Measurements from ENCODE around the gene ARHGAP23. TPM values are rescaled to one million over a fixed set of nuclear protein-coding genes. Genes with fewer than 3 reads are reported as not detected.

ARHGAP23 gene
- total and polyA plus RNA-seq, 2 experiments from 2014 or later, result 21.4 to 150 TPM

DNA sequence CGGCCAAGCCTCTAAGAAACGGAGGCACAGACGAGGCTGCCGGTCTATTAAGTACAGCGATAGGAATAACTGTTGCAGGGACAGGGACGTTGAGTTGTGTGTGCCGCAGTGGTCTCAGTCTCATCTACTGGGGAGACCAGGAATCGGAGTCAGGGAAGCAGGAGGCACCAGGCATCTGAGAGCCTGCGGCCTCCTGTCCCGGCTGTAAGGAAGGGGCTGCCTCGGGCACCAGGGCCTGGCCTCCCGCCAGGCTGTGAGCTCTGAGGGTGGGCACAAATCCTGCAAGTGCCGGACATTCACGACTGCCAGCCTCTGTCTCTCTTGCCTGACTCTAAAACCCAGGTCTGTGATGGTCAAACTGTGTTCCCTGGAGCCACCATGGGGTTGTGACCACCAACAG lies 76.0 kb downstream of the ARHGAP23 start (continued):
- TF ChIP-seq REST (IDR thresholded peaks at IDR 0.05; ENCODE audit: unreplicated experiment) (no peak), JUNB (IDR thresholded peaks at IDR 0.05; ENCODE audit: unreplicated experiment) (no peak), NANOG (IDR thresholded peaks at IDR 0.05; ENCODE audit: borderline replicate concordance) (no peak), EZH2phosphoT487 (IDR thresholded peaks at IDR 0.05; ENCODE audit: unreplicated experiment) (no peak), CREB1 (CRISPR knock-in tag; IDR thresholded peaks at IDR 0.05; ENCODE audit: low read depth) (no peak)

DNA sequence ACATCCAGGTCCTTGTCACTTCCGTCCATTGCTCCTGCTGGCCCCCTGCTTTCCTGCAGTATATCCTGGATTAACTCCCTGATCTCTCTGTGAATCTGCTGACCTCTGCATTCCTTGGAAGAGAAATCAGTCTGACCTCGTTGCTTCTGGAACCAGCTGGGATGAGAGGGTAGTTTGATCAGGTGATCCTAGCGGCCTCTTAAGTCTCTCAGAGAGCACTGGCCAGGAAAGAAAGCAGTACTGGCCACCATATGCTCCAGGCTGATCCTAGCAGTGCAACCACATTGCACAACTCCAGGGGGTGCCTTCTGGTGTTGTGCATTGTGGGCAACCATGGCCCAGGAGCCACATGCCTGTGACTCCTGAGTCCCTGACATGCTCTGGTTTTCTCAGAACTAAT lies 79.2 kb downstream of the ARHGAP23 start:
- H3K9me2 ChIP-seq (ENCODE audit: insufficient read depth), result no peaks in the 10 kb centered on the region
- no peak for ATAC-seq
- Mint-ChIP-seq H3K9me3 (0 out of 3 replicates have a peak, but pooled peaks cover 4% of the 10 kb centered on the region), H3K27ac (peak overlapping the region; percentile 39; the same call in 1 of the 2 replicates), H3K36me3 (ENCODE audit: low read depth) (peaks cover 46% of the 10 kb centered on the region), H3K4me1 (peaks cover 38% of the 10 kb centered on the region), H3K27me3 (ENCODE audit: insufficient read depth, low read depth, poor library complexity) (peaks cover 44% of the 10 kb centered on the region), H3K4me3 (no peak overlapping the region; the same call in 2 of the 3 replicates)
- no peak overlapping the region for H2AFZ ChIP-seq
- no peaks in the 10 kb centered on the region; the same call in 1 of the 2 replicates for H4K20me1 ChIP-seq (replicated peaks; ENCODE audit: insufficient read depth)
- peaks cover 28% of the 10 kb centered on the region for H3K4me1 ChIP-seq (ENCODE audit: insufficient read depth)
- no peak overlapping the region; the same call in 1 of the 2 replicates for H3K4me2 ChIP-seq
- peak overlapping the region; percentile 89; the same call in 1 of the 2 replicates for H3K27ac ChIP-seq (ENCODE audit: low read depth)
- H3K27me3 ChIP-seq (ENCODE audit: insufficient read depth), result peaks cover 18% of the 10 kb centered on the region
- H3F3A ChIP-seq (replicated peaks; ENCODE audit: low read depth), result peaks cover 35% of the 10 kb centered on the region
- H3K4me3 ChIP-seq, result no peak overlapping the region
- DNase-seq (ENCODE audit: low spot score), result peak; percentile 20
- H3K79me2 ChIP-seq (replicated peaks; ENCODE audit: insufficient read depth), result no peaks in the 10 kb centered on the region
- no peak for TF ChIP-seq NANOG (IDR thresholded peaks at IDR 0.05; ENCODE audit: borderline replicate concordance)
- no peak for TF ChIP-seq EZH2phosphoT487 (IDR thresholded peaks at IDR 0.05; ENCODE audit: unreplicated experiment)
- TF ChIP-seq CTCF (conservative IDR thresholded peaks at IDR 0.05; ENCODE audit: low read depth in 2 of 2), result peak in 1 of 2 experiments; percentile 15; a peak in 1 of 4 replicates
- no peak; the same call in none of the 2 replicates for TF ChIP-seq POLR2AphosphoS5 (IDR thresholded peaks at IDR 0.05; ENCODE audit: low read depth)
- no peak for TF ChIP-seq JUNB (IDR thresholded peaks at IDR 0.05; ENCODE audit: unreplicated experiment)
- TF ChIP-seq, protein P1, sequence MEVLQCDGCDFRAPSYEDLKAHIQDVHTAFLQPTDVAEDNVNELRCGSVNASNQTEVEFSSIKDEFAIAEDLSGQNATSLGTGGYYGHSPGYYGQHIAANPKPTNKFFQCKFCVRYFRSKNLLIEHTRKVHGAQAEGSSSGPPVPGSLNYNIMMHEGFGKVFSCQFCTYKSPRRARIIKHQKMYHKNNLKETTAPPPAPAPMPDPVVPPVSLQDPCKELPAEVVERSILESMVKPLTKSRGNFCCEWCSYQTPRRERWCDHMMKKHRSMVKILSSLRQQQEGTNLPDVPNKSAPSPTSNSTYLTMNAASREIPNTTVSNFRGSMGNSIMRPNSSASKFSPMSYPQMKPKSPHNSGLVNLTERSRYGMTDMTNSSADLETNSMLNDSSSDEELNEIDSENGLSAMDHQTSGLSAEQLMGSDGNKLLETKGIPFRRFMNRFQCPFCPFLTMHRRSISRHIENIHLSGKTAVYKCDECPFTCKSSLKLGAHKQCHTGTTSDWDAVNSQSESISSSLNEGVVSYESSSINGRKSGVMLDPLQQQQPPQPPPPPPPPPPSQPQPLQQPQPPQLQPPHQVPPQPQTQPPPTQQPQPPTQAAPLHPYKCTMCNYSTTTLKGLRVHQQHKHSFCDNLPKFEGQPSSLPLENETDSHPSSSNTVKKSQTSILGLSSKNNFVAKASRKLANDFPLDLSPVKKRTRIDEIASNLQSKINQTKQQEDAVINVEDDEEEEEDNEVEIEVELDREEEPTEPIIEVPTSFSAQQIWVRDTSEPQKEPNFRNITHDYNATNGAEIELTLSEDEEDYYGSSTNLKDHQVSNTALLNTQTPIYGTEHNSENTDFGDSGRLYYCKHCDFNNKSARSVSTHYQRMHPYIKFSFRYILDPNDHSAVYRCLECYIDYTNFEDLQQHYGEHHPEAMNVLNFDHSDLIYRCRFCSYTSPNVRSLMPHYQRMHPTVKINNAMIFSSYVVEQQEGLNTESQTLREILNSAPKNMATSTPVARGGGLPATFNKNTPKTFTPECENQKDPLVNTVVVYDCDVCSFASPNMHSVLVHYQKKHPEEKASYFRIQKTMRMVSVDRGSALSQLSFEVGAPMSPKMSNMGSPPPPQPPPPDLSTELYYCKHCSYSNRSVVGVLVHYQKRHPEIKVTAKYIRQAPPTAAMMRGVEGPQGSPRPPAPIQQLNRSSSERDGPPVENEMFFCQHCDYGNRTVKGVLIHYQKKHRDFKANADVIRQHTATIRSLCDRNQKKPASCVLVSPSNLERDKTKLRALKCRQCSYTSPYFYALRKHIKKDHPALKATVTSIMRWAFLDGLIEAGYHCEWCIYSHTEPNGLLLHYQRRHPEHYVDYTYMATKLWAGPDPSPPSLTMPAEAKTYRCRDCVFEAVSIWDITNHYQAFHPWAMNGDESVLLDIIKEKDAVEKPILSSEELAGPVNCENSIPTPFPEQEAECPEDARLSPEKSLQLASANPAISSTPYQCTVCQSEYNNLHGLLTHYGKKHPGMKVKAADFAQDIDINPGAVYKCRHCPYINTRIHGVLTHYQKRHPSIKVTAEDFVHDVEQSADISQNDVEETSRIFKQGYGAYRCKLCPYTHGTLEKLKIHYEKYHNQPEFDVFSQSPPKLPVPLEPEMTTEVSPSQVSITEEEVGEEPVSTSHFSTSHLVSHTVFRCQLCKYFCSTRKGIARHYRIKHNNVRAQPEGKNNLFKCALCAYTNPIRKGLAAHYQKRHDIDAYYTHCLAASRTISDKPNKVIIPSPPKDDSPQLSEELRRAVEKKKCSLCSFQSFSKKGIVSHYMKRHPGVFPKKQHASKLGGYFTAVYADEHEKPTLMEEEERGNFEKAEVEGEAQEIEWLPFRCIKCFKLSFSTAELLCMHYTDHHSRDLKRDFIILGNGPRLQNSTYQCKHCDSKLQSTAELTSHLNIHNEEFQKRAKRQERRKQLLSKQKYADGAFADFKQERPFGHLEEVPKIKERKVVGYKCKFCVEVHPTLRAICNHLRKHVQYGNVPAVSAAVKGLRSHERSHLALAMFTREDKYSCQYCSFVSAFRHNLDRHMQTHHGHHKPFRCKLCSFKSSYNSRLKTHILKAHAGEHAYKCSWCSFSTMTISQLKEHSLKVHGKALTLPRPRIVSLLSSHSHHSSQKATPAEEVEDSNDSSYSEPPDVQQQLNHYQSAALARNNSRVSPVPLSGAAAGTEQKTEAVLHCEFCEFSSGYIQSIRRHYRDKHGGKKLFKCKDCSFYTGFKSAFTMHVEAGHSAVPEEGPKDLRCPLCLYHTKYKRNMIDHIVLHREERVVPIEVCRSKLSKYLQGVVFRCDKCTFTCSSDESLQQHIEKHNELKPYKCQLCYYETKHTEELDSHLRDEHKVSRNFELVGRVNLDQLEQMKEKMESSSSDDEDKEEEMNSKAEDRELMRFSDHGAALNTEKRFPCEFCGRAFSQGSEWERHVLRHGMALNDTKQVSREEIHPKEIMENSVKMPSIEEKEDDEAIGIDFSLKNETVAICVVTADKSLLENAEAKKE (CRISPR knock-in tag; IDR thresholded peaks at IDR 0.05), result no peak
- 0 out of 2 replicates have a peak, but pooled peaks cover under 1% of the 10 kb centered on the region for H3K36me3 ChIP-seq (ENCODE audit: insufficient read depth)

All from GM23338 (cell line).